Activated T-helper 1 cell treated with anti-CD3 and anti-CD28 coated beads, Interleukin-2, amount 50 U/mL, for 16 hours (primary cell): ENCODE data around the gene CTNNA2.

Source experiments
- DNase-seq, 2 donors: peaks; one replicate each; pipeline ENCODE4 v3.0.0-alpha.2; 2020; ENCODE audit warnings: low read depth in 1 of 2, low spot score in 1 of 2

Gene CTNNA2

GRCh38 chr2:79916285-79916684 is 403.4 kb downstream of the CTNNA2 start:
- no peak for DNase-seq

GRCh38 chr2:79920512-79921076 is 407.7 kb downstream of the CTNNA2 start:
- DNase-seq, result no peak

- no peak for DNase-seq
Observed at GRCh38 chr2:79929624-79930023, 416.8 kb downstream of the CTNNA2 start.

GRCh38 chr2:79935046-79935732 is 422.3 kb downstream of the CTNNA2 start:
- DNase-seq, result no peak

- no peak for DNase-seq
Observed at GRCh38 chr2:79935771-79936657, 423.2 kb downstream of the CTNNA2 start.

- no peak for DNase-seq
Observed at GRCh38 chr2:79936715-79937114, 423.9 kb downstream of the CTNNA2 start.

- DNase-seq, result no peak
Observed at GRCh38 chr2:79938648-79939047, 425.8 kb downstream of the CTNNA2 start.

- DNase-seq, result no peak
Observed at GRCh38 chr2:79940364-79940763, 427.5 kb downstream of the CTNNA2 start.

- DNase-seq, result no peak
Observed at GRCh38 chr2:79941179-79941578, 428.3 kb downstream of the CTNNA2 start.

- DNase-seq, result no peak
Observed at GRCh38 chr2:79944205-79944604, 431.4 kb downstream of the CTNNA2 start.

- no peak for DNase-seq
Observed at GRCh38 chr2:79945653-79946445, 433.0 kb downstream of the CTNNA2 start.

GRCh38 chr2:79947751-79948150 is 434.9 kb downstream of the CTNNA2 start:
- no peak for DNase-seq

- no peak for DNase-seq
Observed at GRCh38 chr2:79950526-79950925, 437.7 kb downstream of the CTNNA2 start.

- DNase-seq, result no peak
Observed at GRCh38 chr2:79952616-79953015, 439.8 kb downstream of the CTNNA2 start.

- DNase-seq, result no peak
Observed at GRCh38 chr2:79960035-79960434, 447.2 kb downstream of the CTNNA2 start.

GRCh38 chr2:79960519-79960918 is 447.7 kb downstream of the CTNNA2 start:
- no peak for DNase-seq

- no peak for DNase-seq
Observed at GRCh38 chr2:79964966-79965365, 452.1 kb downstream of the CTNNA2 start.

- no peak for DNase-seq
Observed at GRCh38 chr2:79966369-79966768, 453.5 kb downstream of the CTNNA2 start.

GRCh38 chr2:79966882-79967281 is 454.0 kb downstream of the CTNNA2 start:
- DNase-seq, result no peak

- no peak for DNase-seq
Observed at GRCh38 chr2:79971807-79972206, 459.0 kb downstream of the CTNNA2 start.

GRCh38 chr2:79972661-79973060 is 459.8 kb downstream of the CTNNA2 start:
- DNase-seq, result no peak
